HG03103 (cell line): ENCODE measurements around the gene NCF4.

Experiments
- ATAC-seq: cut with Tn5 transposase; IDR thresholded peaks from one replicate; pipeline ENCODE4 v1.9.1; 2021; ENCODE audit warnings: low read depth; ENCODE audit not compliant: unreplicated experiment

The NCF4 gene

GRCh38 chr22:36918586-36919284 is 57.9 kb downstream of the NCF4 start:
- no peak for ATAC-seq

- no peak for ATAC-seq
Measured at GRCh38 chr22:36921309-36922104, 60.7 kb downstream of the NCF4 start.

GRCh38 chr22:36922105-36922608 is 61.4 kb downstream of the NCF4 start:
- ATAC-seq: no peak

- ATAC-seq: no peak
Measured at GRCh38 chr22:36922711-36923110, 61.9 kb downstream of the NCF4 start.

- ATAC-seq: no peak
Measured at GRCh38 chr22:36923131-36923788, 62.5 kb downstream of the NCF4 start.

- ATAC-seq: no peak
Measured at GRCh38 chr22:36924151-36924698, 63.4 kb downstream of the NCF4 start.

GRCh38 chr22:36925388-36926290 is 64.8 kb downstream of the NCF4 start:
- ATAC-seq: no peak

GRCh38 chr22:36926309-36926708 is 65.5 kb downstream of the NCF4 start:
- ATAC-seq: no peak

GRCh38 chr22:36926721-36927435 is 66.1 kb downstream of the NCF4 start:
- no peak for ATAC-seq
